A673 (cell line): ENCODE results near the gene SLC22A5.

Experiments
- CTCF ChIP-seq: fragments of 300-800, 200-600 bp; sonication (generic); conservative IDR thresholded peaks from 2 replicates; pipeline ENCODE4 v1.5.1; 2017; ENCODE audit warnings: low read depth, mild to moderate bottlenecking, antibody characterized with exemption, low read length, moderate library complexity, mixed read lengths
- EZH2 ChIP-seq: fragments of 200-600 bp; sonication (generic); IDR thresholded peaks from 2 replicates; pipeline ENCODE4 v1.6.1; 2017; ENCODE audit warnings: borderline replicate concordance, low read depth, mild to moderate bottlenecking, mixed read lengths, antibody characterized with exemption, low read length; ENCODE audit not compliant: poor library complexity, severe bottlenecking

GRCh38 chr5:132334812-132335211, 34.7 kb upstream of the SLC22A5 start:
- TF ChIP-seq CTCF (no peak), EZH2 (no peak)
